GM19043 (cell line): ENCODE measurements around the gene STRBP.

Source experiments
- ATAC-seq: cut with Tn5 transposase; IDR thresholded peaks from one replicate; pipeline ENCODE4 v1.9.1; 2021; ENCODE audit warnings: low read depth; ENCODE audit not compliant: unreplicated experiment

Gene STRBP

DNA sequence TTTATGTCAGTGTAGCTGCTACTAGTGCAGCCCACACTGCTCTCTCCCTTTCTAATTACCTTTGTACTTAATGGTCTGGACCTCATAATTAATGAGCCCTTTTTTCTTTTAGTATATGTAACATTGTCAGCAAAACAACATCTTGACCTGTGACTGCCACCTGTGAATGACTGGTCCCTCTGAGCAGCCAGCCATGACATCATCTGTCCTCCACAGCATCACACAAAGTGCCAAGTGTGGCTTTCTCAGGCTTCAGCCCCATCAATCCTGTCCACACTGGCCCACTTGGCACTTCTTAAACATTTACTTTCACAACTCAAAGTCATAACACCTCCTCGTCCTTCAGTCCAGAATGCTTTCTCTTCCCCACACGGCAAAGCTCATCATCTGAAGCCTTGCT is 130.2 kb downstream of the STRBP start:
- ATAC-seq, result no peak

DNA sequence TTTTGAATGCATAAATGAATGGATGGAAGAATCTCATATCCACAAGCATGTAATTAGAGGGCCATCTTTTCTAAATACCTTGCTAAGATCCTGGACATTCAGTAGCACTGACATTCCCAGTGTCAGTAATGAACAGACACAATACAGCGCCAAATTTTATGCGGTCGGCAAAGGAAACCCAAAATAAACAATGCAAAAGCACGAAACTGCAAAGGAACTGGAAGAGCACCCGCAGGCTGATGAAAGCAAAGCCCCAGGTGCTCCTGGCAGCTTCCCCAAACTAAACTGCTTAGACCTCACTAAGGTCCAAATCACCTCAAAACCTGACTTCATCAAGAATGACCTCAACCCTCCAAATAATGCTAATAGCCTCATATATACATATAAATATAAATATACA is 133.0 kb downstream of the STRBP start:
- no peak for ATAC-seq

DNA sequence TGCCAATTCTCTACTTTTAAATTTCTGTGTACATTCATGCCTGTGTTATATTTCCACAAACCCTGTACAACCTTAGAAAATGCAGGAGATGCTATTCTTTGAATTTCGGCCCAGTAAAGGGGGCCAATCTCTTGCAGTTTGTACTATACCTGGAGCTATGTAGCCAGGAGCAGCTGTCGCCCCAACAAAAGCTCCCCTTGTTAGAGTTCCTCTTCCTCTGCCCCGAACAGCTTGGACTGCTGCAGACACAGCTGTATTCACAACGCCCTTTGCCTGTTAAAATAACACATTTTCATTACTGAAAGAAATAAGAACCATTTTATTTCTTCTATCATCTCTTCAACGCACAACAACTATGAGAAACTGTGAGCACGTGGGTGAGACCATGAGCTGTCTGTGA is 135.7 kb downstream of the STRBP start:
- no peak for ATAC-seq

DNA sequence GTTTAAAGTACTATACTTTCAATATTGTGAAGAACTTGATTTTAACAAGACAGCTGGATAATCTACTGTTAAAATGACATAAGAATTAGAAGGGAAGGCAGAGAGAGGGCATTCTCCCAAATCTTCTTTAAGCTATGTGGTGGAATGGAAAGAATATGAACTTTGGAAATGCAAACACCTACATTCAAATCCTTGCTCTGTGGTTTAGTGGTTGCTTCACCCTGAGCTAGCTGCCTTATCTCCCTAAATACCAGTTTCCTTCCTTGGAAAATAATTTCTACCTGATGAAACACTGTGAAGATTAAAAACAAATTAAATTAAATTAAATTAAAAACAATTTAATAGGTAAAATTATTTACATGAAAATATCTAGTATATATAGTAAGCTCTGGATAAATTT is 136.4 kb downstream of the STRBP start:
- ATAC-seq, result no peak

DNA sequence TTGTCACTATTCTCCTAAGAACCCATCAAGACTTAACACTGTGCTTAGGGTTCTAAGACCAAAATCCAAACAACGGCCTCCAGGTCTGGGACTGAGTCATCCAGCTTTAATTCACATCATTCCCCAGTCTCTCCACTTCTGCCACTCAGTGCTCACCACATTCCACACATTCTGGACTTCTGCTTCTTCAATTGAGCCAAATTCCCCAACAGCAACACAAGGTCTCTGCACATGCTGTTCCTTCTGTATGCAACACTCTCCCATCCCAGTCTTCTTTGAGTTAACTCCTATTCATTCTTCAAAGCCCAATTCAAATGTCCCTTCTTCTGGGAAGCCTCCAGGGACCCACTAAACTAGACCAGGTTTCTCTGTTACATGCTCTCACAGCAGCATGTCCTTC is 137.1 kb downstream of the STRBP start:
- no peak for ATAC-seq

DNA sequence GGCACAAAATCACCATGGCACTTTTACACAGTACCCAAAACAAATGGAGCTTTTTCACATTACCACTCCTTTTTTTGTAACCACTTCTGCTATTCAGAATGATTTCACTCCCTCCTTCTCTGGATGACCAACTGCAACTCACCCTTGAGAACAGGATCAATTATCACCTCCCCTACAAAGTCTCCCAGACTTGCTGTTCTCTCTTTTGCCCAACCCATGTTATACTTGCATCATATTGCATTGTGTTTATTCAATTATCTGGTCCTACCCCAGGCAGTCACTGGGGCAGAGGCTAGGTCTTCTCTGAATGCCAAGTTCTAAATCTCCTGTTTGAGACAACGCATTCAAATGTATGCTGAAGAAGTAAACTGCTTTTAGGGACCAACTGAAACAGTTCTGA is 139.0 kb downstream of the STRBP start:
- ATAC-seq, result no peak

DNA sequence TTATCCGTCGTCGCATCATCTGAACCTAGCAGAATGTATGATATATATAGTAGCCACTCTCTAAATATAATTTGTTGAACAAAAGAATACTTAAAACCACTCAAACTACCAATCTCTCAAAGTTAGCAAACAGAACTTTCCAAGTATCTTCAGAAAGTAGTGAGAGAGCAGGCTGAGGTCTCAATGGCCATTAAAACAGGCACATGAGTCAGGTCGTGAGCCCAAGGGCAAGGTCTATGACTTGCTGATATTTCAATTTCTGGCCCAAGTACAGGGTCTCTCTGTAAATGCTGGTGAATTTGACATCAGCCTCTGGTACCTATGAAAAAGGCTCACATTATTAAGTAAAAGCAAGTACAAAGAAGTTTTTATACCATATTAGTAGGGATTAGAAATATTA is 139.8 kb downstream of the STRBP start:
- no peak for ATAC-seq

DNA sequence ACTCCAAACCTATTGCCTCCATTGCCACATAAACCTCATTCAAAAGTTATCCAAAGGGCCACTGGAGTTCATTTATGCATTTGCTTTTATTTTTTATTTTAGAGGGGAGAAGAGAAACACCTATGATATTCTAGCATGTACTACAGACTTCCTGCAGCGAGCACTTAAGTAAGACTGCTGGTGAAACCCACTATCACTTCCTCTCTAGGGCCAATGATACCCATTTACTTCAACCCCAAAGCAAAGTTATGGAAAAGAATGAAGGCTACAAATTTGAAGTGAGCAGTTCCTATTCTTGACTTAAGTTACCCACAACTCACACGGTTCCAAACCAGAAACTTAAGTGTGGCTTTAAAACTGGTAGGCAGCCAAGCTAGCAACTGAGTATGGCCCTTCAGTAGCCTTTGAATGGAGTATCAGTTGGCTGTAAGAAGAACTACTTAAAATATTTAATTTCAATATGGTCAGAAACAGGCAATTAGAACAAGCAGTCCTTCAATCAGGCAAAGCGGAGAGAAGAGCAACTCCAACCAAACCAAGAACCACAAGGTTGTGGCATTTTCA is 140.8 kb downstream of the STRBP start:
- ATAC-seq, result no peak

DNA sequence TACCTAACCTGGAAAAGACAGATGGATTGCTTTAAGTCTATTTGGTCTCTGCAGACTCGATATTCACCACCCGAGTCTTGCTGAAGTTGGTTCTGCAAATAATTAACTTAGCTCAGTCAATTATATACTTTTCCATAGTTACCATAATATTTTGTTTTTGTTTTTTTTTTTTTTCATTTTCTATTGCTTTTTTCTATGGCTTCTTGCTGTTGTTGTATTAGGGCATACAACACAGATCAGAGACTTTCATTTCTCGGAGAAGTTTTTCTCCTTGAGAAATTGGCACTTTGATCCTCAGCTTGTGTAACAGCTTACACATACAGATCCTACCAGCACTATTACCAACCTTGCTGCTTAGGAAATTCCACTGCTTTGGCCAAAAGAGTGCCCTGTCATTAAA is 146.9 kb downstream of the STRBP start:
- ATAC-seq, result no peak

DNA sequence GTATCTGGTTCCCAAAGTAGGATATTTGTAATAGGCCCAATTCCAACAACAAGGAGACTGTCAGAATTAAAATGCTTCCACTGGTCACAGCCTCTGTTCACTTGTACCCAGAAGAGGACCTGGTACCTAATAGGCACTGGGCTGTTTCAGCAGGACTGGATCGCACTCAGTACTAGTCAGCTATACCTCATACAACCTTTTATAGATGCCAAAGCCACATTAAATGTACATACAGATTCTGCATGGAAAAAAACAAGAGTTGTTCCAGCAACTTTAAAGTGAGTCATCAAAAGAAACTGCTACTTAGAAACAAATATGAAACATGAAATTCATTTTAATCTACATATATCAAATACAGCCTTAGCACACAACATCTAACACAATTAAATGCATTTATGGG is 147.4 kb downstream of the STRBP start:
- no peak for ATAC-seq

DNA sequence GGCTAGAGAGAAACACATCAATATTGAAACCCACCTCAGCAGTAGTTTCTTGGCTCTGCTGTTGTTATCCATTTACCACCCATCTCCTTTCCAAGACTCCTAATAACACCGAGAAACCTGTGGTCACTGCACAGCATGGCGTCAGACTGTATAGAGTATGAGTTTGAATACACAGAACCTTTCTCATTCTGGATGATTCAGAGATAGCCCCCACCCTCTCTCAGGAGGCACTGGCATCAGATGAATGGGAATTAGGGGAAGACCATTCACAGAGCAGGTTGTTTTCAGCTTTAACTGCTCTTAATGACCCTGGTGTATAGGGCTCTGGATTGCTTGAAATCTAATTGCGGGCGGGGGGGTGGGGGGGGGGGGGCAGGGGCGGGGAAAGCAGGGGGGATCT is 148.3 kb downstream of the STRBP start:
- ATAC-seq, result no peak

DNA sequence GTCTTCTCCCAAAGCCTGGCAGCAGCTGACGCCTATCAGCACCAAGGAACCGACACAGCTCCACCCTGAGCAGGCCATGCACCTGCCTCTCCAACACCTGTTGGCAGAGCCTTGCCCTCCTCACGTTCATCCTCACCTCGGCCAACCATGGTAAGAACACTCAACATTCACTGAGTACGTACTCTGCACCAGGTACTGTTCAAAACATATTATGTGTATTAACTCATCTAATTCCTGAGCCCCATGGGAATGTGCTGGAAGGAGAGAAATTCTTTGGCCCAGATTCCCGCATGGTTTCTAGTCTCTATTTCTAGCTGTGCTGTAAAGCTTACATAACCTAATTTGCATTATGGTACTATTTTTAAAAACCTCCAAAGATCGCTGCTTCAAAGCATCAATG is 148.8 kb downstream of the STRBP start:
- ATAC-seq, result no peak

DNA sequence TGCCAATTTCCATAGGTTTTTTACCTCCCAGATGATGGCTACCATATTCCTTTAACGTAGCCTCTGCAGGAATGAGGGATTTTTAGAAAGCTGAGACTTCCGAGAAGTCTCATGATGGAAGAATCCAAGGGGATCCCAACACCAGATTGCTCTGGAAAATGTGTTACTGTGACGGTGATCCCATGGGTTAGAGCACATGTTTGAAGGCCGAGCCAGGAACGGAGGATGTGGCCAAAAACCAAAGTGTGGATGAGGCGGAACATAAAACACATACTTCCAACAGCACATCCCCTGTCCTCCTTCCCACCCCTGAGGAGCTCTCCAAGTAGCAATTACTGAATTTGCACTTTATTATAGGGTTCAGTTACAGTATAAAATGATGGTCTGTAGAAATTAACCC is 152.3 kb downstream of the STRBP start:
- ATAC-seq, result no peak

DNA sequence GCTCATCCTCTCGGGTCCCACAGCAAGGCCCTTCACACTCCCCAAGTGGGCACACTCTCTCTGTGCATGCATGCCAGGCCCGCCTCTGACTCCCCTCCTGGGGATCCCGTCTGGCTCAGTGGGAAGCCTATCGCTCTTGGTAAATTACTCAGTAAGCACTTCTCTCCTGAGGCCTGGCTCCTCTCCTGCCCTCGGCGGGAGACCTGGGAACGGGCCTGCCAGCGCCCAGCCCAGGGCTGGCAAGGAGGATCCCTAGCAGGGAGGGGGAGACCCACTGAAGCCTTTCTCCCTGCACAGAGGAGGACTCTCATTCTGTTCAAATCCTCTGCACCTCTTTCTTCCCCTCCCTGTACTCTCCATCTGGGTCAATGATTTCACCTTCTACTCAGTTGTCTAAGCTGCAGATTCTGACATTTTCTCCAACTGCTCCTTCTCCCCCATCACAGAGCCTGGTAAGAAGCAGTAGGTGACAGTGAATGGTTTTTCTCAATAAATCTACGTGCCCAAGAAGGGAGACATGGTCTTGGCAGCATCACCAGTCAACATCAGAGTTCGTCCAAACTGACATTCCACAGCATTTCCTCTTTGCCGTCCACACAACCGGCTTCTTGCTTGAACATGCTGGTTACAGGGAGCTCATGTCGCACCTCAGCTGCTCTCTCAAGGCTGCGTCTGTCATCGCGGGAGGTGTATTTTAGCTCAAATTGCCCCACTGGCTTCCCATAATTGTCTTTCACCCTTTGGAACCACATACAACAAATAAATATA is 153.1 kb downstream of the STRBP start:
- no peak for ATAC-seq

DNA sequence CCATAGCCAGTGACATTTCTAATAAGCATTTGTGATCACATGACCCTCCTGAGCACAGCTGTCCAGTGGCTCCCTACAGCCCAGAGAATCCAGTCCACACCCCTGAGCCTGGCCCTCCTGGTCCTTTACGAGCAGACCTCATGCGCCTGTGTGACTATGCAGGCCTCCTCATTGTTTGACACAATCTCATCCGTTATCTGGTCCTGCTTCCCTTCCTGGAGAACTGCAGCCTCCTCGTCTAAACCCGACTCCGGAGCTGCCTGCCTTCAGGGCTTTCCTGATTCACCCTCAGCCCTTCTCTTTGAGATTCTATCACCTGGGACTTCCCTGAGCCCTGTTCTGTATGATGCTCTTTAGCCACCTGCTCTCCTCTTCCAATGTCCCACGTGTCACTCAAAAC is 155.2 kb downstream of the STRBP start:
- no peak for ATAC-seq

DNA sequence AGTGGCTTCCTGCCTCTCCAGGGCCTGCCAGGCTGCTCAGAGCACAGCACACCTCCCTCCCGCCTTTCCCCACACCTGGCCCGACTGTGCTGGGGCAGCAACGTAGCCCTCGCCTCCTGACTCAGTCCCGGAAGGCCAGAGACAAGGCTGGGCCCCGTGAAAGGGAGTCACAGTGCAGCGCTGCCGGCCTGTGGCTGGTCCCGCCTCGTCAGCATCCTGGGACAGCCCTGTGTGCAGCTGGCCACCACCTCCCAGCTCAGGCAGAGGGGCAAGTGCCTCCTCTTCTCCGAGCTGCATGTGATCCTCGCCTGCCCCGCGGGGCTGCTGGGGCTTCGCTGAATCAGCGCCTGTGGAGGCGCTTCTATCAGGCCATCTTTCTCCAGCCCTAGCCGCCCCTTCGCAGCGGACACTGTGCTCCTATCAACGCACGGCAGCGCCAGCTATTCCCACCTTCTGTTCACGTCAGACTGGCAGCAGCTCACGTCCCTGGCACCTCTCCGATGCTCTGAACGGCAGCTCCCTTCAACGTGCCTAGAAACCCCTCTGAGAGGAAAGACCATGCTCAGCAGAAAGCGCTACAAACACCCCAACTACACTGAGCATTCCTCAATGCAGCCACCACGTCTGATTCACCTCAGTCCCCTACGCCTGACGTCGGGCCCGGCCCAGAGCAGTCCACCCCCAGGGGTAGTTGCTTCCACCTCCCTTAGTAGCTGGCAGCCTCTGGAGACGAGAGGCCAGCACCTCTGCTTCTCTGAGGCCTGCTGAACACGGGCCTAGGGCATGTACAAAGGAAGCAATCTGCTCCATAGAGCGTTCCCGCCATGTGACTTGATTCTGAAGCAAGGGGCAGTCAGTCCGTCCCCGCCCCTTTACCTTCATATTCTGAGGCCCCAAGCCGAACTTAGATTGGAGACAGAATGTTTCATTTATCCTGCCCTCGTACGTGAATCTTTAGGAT is 156.1 kb downstream of the STRBP start:
- ATAC-seq, result no peak

DNA sequence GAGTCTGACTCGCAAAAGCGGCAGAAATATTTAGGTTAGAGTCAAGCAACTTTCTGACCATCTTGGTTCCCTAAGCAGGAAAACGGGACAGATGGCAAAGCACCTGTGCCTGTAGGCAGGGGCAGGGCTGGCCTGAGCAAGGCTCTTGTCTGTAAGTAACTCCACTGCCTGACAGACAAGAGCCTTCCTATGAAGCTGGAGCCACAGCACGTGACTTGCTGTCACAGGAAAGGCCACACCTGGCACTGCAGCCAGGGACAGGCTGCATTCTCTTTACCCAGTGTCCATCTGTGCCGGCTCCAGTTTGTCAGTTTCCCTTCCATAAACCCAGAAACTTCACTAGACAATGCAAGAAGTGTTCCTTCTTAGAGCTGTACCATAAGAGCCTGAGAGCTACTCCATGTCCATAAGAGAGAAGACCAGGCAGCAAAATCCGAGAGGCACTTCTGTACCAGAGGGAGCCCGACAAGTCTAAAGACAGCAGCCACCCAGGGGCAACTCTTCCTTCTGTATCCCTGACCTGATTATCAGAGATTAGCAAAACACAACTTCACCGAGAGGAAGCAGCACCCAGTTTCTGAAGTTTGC is 156.9 kb downstream of the STRBP start:
- ATAC-seq, result no peak

DNA sequence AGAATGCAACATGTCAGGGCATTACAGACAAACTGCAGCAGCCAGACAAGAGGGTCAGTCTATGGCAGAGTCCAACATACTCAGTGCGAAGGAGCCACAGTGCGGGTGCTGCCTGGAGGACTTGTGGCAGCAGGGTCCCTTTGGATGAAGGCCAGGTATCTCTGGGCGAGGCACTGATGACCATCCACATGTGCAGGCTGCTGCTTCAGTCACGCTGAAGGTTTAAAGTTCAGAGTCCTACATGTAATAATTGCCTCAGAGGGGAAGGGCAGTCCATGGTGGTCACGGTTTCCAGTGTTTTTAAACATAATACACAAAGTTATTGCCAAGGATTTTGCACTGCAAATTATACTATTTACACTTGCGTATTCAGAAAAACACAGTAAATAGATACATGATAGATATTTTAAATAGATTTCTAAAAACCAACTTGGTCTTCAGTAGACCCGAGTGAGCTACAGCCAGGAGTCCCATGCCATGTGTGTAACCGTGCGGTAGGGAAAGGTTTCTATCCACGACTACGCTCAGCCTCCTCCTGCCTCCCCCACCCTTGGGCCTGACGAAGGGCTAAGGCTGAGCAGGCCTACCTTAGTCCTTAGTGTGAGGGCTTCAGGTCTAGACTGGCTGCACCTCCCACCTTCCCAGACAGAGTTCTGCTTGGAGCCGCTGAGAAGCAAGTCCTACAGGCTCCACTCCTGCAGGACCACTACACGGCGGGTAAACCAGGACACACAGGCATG is 158.7 kb downstream of the STRBP start:
- no peak for ATAC-seq

DNA sequence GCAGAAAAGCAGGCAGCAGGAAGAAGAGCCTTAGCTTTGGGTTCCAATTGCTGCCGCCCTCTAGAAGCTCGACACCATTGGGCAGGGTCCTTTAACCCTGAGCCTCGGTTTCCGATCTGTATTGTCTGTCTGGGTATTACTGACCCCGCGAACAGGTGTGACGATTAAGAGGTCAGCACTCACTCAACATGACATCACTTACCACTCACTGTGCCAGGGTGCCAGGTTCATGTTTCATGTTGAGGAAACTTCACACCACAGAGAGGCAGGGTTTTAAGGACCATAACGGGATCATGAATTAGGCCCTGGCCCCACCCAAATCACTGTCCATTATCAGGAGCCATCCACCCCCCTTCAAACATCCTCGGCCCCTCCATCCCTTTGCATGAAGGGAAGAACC is 159.4 kb downstream of the STRBP start:
- ATAC-seq, result no peak

DNA sequence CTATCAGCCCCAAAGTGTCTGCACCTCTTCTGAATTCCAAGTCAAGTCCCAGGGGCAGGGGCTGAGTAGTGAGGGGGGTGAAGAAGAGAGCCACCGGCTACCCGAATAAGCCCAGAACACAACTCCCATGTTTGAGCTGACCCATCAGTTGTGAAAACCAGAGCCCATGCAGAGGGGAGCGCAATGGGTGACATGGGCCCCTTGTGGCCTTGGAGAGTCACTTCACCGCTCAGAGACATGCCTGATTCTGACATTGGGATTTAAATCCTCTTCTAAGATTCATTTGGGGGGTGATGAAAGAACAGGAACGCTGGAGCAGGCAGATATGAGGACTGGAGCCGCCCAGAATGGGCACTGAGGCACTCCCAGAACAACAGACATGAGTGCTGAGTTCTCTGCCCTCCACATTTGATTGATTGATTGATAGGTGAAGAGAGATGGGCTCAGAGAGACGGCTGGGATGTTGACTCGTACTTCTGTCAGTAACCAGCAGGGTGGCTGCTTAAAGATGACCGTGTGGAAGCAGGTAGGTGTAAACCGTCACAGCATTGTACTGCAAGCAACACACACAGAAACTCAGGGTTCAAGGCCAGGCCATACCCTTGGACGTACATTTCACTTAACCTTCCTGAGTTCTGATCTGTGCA is 160.6 kb downstream of the STRBP start:
- ATAC-seq, result no peak
